NCI-H69 (cell line): ENCODE results near the gene ALDH1L1.
A peak's percentile ranks its signal among the peaks of the same experiment; 100 is the strongest.
"Not testable (repeated sequence)": the region's sequence is repeated elsewhere in the genome, so short reads cannot be mapped to it uniquely, and the experiment has no call there.

ENCODE experiments used
- DNase-seq: peaks from one replicate; lab custom pipeline; 2025; lab: John Stamatoyannopoulos, UW

The ALDH1L1 gene

DNA sequence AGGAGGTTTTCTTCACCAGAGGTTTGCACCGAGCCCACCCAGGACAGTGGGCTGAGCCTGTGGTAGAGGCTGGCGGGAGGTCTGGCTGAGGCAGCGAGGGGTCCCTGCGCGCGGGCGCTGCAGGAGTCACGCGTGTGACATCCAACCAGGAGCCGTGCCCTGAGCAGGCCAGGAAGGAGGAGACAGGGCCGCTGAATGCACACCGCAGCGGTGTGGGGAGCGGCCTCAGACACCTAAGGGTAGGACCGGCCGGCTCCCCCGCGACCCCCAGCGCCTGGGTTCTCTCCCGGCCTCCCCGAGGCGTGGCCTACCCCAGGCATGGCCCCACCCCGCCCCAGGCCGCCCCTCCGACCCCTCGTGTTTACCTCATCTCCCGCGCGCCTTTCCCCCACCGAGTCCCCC, 96.9 kb downstream of the ALDH1L1 start:
- DNase-seq: peak; percentile 57

DNA sequence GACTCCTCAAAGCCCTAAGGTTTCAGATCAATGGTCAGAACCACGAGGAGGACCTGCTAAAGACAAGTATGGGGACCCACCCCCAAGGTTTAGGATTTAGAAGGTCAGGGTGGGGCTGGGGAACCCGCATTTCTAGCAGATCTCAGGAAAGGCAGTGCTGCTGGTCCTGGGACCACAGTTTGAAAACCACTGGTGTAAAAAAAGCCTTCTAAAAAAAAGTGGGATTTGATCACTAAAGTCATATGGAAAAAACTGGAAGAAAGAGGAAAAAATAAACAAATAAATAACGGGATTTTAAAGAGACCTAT, 97.3 kb downstream of the ALDH1L1 start:
- no peak for DNase-seq

DNA sequence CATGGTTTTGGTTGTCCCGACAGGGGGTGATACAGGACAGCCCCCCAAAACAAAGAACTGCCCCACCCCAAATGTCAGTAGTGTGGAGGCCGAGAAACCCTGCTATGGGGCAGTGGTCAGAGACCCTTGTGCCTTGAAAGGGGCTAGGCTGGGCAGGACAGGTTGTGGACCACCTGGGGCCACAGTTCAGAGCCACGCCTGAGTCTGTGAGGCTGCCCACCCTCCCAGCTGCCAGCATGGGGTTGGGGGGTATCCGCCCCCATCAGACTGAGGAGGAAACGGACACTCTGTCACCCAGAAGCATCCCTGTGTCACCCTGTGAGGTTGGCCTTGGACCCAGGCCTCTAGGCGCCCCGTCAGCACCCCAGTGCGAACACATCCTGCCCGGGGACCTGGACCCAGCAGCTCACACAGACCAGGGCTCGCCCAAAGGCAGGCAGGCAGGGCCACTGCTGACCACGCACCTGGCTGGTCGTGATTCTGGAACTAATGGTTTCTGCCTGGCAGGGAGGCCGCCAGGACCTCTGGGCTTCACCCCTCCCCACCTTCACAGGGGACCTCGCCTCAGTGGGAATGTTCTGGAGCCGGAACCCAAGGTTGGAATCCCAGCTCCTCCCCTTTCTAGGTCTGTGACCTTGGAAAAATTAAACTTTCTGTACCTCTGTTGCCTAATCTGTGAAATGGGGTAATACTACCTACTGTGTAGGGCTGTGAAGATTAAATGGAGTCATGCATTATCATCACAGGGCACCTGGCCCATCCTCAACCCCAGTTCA, 97.8 kb downstream of the ALDH1L1 start:
- no peak for DNase-seq

DNA sequence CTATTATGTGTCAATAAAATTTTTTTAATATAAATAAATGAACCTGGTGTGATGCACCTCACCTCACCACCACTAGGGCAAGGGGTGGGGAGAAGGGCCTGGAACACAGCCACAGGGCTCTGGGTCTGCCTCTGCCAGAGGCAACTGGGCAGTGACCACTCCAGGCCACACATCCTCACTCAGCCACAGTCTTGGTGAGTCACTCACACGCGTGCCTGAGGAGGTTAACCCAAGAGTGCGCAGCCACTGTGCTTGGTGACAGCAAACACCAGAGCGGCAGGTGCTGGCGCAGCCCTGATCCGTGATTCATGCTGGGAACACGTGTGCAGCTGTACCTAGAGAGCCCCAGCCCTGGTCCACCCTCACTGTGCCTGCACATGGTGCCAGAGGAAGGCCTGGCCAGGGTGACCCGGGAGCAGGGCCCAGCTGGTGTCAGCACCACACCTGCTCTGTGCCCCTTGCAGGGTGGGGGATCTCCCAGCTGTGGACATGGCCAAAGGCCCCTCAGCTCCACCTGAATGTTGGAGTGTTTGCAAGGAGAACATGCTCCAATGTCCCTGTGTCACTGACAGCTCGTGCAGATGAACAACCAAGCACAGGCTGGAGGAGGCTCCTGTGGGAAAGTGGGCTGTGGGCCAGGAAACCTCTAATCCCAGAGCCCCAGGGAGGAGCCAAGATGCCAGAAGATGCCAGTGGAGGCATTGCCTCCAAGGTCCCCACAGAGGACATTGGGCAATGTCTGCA, 98.6 kb downstream of the ALDH1L1 start:
- no peak for DNase-seq

DNA sequence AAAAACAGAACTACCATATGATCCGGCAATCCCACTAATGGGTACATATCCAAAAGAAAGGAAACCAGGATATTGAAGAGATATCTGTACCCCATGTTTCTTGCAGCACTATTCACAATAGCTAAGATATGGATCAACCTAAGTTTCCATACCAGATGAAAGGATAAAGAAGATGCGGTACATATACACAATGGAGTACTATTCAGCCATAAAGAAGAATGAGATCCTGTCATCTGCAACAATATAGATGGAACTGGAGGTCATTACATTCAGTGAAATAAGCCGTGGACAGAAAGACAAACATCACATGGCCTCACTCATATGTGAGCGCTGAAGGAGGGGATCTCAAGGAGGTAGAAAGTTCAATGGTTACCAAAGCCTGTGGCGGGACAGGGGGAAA, 99.4 kb downstream of the ALDH1L1 start:
- DNase-seq: no peak

DNA sequence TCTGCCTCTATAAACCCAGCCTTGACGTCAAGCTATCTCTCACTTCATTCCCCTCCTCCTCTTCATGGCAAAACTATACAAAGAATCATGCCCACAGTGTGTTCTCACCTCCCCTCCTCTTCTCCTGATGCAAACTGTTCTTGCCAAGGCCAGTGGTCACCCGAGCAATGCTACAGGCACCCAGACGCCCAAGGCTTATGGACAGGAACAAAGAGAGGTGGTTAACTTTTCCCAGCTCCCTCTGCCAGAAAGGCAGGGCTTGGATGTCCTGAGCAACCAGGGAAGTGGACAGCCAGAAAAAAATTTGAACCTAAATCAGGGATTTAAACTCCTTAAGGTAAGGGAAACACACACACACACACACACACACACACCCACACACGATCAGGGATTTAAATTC, 101.5 kb downstream of the ALDH1L1 start:
- no peak for DNase-seq

DNA sequence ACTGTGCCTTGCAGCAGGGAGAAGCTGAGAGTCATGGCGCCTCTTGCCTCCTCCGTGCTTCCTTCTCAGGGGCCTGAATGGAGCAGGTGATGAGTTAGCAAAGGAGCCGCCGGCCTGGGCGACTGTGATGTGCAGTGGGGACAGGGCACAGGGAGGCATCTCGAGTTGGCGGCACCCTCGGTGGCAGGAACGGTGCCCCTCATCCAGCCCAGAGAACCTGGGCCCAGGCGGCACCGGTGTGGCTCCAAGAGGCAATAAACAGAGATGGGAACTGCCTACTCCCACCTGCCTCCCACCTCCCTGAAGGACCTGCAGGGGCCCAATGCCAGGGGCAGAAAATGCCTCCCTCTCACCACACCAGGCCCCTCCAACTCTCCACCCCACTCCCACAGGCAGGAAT, 102.6 kb downstream of the ALDH1L1 start:
- DNase-seq: no peak

DNA sequence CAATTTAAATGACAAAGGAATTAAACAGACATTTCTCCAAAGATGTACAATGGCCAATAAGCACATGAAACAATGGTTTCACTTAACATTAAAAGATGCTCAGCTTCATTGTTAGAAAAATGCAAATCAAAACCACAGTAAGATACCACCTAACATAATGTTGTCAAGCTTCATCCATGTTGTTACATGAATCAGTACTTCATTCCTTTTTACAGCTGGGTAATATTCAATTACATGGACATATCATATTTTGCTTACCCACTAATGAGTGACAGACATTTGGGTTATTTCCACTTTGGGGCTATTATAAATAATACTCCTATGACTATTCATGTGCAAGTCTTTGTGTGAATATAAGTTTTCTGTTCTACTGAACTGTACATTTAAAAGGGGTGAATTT, 104.2 kb downstream of the ALDH1L1 start:
- DNase-seq: no peak

DNA sequence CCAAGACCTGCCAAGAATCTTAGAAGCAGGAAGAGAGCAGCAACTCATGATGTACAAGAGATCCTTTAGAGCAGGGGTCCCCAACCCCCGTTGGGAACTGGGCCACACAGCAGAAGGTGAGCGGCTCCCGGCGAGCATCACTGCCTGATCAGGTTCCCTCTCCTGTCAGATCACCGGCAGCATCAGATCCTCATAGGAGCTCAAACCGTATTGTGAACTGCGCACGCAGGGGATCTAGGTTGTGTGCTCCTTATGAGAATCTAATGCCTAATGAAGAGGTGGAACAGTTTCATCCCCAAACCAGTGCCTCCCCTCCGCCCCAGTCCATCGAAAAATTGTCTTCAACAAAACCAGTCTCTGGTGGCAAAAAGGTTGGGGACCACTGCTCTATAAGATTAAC, 110.2 kb downstream of the ALDH1L1 start:
- no peak for DNase-seq

DNA sequence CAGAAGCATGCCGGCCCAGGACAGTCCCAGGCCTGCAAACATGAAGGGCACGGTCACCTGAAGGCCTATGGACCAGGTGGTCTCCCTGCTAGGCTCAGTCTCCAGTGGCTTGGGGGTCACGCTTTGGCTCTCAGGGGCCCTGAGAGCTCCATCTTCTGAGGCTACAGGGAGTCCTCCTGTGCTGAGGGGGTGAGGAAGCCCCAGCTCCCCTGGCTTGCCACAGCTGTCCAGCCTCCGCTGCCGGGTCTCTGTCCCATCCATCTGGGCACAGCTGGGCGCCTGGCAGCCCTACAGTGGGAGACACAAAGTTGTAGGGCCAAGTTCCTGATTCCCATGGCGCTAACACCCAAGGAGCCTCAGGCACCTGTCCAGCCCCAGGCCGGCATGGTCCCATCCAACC, 112.4 kb downstream of the ALDH1L1 start:
- no peak for DNase-seq

DNA sequence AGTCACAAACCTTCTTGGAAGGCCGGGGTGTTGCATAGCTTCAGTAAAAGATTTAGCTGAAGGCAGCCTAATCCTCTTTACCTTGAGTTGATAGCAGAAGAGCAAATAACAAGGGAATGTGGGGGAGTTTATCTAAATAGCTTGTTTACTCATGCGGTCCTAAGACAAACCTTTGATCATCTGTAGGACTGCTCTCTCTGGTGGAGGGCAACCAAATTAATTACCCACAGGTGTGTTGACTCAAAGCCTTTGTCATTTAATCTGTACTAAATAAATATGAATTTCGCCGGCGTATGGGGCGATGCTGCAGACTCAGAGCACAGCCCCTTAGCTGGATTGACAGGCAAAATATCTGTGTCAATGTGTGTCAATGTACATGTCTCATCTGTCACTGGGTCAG, 113.7 kb downstream of the ALDH1L1 start:
- not testable (repeated sequence) for DNase-seq

DNA sequence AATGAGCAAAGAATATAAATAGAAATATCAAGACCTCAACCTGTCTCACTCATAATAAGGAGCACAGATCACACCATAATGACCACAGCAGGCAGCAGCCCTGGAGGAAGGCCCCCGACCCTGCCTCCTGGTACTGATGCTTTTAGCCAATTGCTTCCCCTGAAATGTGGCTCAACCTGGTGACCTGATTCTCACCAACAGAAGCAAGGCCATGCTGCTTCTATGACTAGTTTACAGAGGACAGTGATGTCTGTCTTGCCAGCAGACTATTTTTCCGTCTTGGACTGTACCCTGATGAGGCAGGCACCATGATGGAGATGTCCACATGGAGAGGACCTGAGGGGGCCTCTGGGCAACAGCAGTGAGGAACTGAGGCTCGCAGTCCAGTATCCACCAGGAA, 114.5 kb downstream of the ALDH1L1 start:
- DNase-seq: no peak

DNA sequence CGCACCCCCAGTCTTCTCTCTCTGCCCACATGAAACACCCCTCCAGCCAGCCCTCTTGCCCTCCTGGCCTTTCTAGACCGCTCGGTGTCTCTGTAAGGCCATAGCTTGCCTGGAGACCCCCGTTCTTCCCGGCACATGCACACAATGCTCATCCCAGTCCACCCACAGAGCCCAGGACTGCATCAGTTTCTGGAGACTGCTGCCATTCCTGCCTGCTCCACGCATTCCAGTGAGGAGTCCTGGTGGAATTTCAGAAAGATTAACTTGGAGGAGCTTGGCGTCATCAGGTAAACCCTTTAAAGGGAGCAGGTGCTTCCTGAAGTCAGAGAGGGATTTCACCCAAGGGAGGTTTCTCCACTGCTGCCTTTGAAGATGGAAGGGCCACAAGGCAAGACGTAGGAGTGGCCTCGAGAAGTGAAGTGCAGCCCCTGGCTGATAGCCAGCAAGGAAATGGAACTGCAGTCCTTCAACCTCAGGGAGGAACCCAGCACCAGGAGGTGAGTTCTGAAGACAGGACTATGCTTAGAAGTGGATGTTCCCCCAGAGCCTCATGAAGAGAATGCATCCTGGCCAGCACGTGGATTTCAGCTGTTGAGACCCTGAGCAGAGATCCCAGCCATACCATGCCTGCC, 115.6 kb downstream of the ALDH1L1 start:
- no peak for DNase-seq

DNA sequence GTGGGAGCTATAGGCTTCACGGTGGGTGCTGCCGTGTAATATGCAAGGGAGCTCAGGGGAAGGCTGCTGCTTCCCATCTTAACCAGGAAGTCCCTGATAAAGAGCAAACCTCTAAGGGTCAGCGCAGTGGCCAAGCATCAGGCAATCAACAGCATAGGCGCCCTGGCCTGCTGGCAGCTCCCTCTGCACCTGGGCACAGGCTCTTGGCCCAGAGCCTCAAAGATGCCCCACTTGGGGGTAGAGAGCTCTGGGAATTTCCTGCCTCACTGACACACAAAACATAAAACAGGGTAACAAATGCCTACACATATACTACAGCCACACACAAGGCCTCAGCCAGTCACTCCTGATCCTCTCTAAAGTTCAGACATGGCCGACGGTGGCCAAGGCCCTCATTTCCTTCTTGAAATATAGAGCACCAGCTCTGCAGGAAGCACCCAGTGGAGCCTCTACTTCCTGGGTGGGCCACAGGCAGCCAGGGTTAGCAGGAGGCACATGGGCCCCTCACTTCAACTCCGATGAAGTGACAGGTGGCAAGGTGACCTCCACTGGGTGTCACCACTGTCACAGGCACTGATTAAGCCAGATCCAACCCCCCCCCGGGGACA, 116.9 kb downstream of the ALDH1L1 start:
- DNase-seq: no peak

DNA sequence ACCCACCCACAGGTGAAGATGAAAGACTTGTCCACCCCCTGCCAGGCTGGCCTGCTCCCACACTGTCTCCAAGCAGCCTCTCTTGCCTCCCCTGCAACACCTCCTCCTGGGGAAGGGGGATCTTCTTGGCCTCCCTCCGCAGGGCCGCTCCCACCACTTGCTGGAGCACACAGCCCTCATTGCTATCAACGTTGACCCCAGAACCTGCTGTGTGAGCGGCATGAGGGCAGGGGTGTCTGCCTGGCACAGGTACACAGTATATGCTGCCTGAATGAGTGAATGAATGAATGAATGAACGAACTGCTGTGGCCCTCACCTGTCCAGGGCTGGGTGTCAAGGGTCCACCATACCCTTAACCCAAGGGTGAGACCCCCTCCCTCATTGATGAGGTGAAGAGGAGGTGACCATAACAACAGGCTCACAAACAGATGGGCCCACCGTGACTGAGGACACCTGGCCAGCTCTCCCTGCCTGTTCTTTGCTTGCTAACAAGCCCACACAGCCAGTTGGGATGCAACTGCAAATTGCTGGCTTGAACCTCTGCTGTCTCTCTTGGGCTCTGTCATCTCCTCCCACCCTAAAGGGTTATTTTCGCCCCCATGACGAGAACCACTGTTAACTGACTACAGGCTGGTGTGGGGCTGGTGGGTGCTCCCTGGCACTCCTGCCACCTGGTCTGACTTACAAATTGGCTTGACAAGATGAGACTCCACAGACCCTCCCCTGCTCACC, 118.9 kb downstream of the ALDH1L1 start:
- no peak for DNase-seq

DNA sequence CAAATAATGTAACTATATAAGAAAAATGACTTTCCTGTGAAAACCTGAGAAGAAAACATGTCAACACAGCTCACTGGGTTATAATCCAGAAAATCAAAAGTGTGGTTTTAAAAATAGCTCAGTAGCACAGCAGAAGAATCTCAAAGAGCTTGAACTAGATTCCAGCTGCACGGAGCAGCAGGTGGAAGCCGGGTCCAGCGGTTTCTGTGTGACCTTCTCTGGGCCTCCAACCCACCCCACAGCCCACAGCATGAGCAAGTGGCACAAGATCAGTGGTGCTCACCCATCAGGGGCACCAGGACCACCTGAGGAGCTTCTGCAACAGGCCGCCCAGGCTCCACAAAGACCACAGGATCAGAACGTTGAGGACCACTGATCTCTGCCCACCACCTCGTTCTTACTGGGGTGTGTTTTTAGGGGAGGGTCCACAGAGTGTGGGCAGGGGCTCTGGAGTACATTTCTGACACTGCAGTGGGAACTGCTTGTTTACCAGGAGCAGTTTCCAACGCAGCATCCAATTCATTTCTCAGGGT, 119.7 kb downstream of the ALDH1L1 start:
- no peak for DNase-seq

DNA sequence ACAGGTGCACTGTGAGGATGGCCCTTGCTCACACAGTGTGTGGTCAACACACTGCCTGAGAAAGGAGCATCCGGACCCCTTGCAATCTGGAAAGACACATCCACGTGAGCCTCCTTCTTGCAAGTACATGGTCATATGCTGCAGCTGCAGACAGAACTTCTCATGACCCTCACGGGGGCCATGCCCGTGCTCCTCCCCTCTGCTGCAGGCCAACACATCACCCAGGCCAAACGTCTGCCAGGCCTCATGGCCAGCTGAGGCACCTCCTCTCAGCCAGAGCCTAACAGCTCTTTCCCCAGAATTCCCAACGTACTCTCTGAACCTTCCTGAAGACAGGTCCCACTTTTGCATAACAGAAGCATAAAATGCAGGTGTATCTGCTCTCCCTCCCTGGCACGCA, 121.7 kb downstream of the ALDH1L1 start:
- no peak for DNase-seq

DNA sequence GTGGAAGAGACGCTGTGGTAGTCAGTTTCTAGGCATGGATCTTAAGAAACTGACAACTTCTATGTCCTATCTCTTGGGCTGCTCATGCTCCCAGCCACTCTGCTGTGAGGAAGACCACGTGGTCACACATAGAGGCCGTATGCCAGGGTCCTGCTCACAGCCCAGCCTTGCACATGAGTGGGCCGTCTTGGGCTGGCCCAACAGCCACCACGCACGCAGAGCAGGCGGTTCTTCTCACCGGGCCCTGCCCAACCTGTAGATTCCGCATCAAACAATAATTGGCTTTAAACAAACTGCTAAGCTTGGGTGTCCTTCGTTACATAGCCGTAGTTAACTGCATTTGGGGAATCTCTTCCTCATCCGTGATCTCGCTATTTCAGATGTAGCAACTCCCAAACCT, 122.5 kb downstream of the ALDH1L1 start:
- no peak for DNase-seq

DNA sequence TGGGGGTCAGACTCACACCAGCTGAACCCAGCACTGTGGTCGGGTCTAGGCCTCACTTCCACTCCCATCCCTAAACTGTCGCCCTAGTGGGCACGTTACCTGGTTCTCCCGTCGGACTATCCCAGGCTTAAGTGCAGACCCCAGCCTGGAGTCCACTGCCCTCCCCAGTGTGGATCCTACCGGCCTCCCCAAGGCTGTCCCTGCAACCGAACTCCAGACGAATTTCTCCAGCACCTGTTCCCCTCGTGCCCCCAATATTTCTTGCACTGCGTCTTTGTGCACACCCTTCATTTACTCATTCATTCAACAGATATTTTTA, 122.9 kb downstream of the ALDH1L1 start:
- no peak for DNase-seq

DNA sequence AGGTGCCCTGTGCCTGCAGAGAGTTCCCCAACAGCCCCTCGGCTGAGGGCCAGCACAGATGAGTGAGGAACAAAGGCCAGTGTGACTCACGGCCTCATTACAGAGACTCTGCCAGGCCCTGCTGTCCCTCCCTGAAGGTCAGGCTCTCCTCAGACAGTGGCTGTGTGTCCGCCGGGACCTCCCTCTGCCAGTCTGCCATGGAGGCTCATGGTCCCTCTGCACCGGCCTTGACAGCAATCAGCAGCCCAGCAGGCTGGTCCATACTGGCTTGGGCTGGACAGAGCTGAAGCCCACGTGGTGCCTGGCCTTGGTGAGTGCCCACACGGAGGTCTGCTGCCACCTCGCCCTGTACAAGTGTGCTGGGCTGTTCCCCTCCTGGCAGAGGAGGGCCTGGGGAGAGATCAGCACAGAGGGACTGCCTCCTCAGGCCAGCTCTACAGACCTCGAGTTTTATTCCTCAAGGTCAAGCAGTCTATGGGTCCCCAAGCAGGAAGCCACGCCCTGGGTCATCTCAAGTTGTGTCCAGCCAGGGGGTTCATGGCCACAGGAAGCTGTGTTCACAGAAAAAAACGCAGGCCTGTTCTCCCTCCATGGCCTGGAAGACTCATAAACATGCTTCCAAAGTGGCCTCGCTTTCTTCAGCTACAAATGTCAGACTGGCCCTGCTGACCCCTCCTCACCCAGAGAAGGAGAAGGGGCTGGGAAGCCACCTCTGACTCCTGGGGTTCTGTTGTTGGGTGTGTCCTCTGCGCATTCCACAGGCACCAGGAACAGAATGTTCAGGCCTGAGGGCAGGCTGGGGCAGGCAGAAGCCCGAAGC, 123.5 kb downstream of the ALDH1L1 start:
- DNase-seq: no peak

DNA sequence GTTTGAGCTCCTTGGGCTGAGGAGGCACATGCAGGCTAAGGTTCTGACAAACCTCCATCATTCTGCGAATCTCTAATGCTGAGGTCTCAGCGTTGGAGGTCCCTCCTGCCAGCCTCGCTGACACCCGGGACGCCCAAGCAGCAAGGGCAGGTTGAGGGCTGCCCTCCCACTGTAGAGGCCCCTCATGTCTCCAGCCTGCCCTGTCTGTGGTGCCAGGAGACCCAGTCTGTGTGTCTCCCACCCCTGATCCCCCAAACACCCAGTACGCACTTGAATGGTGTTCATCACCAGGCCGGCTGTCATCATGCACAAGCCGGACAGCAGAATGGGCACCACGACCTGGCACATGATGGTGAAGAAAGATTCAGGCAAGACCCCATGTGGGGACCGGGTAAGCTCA, 124.3 kb downstream of the ALDH1L1 start:
- DNase-seq: no peak
